Breast epithelium (tissue), 4 donors: Measurements from ENCODE around the gene SOX8. TPM values are rescaled to one million over a fixed set of nuclear protein-coding genes. Genes with fewer than 3 reads are reported as not detected.

Source experiments
- DNase-seq, 2 donors: peaks; one replicate each; pipeline ENCODE4 v3.0.0-alpha.2; 2019; ENCODE audit warnings: low spot score in 2 of 2
- H3K27ac ChIP-seq, 2 donors: fragments of 200-600 bp; sonication (generic) in 1 of 2; one replicate each; pipeline ENCODE4 v1.5.1; 2016 to 2019; ENCODE audit warnings: mild to moderate bottlenecking in 1 of 2
- H3K27me3 ChIP-seq, 2 donors: fragments of 200-600 bp; sonication (generic) in 1 of 2; one replicate each; pipeline versions ENCODE4 v1.5.1 to v1.6.0; 2017 to 2019; ENCODE audit warnings: control low read depth in 1 of 2, mild to moderate bottlenecking in 1 of 2
- H3K36me3 ChIP-seq: fragments of 200-600 bp; one replicate; pipeline ENCODE4 v1.5.1; 2019
- H3K4me1 ChIP-seq, 2 donors: fragments of 200-600 bp; sonication (generic); one replicate each; pipeline ENCODE4 v1.5.1; 2016 to 2019; ENCODE audit warnings: control low read depth in 1 of 2
- H3K4me3 ChIP-seq, 3 donors: fragments of 200-600 bp; sonication (generic); 1 replicate in 2 of 3; 2 replicates in 1 of 3; pipeline ENCODE4 v1.5.1; 2016 to 2019; ENCODE audit warnings: mild to moderate bottlenecking in 3 of 3, moderate library complexity in 2 of 3
- H3K9me3 ChIP-seq, 2 donors: fragments of 200-600 bp; sonication (generic) in 1 of 2; one replicate each; pipeline ENCODE4 v1.5.1; 2016 to 2019; ENCODE audit warnings: control low read depth in 1 of 2
- POLR2A ChIP-seq: fragments of 450-650 bp; IDR thresholded peaks from one replicate; pipeline ENCODE4 v1.6.1; 2016; ENCODE audit warnings: antibody characterized with exemption, mild to moderate bottlenecking, moderate library complexity
- POLR2AphosphoS5 ChIP-seq, 3 donors: sonication (generic); formaldehyde crosslinking; IDR thresholded peaks; one replicate each; pipeline ENCODE4 v1.6.1; 2017; ENCODE audit warnings: antibody characterized with exemption in 3 of 3
- intact Hi-C: fragments of 100-400 bp; cut with DNase I; formaldehyde crosslinking; loops from one replicate; pipeline ENCODE4 v1.15.1; 2023; ENCODE audit warnings: low total_unique reads
- total RNA-seq, 3 donors: library from RNA; depleted of rRNA; stranded (reverse); fragments of >200 nt; gene quantifications; one replicate each; pipeline ENCODE4 v1.1.0, GENCODE V29; 2016
- TF ChIP-seq, protein P1 (sequence below), 3 donors: fragments of 450-650 bp; IDR thresholded peaks; one replicate each; pipeline ENCODE4 v1.5.1; 2016 to 2017; ENCODE audit warnings: antibody characterized with exemption in 3 of 3, mild to moderate bottlenecking in 3 of 3, moderate library complexity in 3 of 3

SOX8 gene
- total RNA-seq, 3 donors from 2014 or later, result 0.32 to 6.6 (median 1.3) TPM

GRCh38 chr16:964356-965035 lies 17.1 kb upstream of the SOX8 start:
- intact Hi-C loops, result no loop called here
- DNase-seq, result no peak
- H3K27ac ChIP-seq, result no peak overlapping the region

DNA sequence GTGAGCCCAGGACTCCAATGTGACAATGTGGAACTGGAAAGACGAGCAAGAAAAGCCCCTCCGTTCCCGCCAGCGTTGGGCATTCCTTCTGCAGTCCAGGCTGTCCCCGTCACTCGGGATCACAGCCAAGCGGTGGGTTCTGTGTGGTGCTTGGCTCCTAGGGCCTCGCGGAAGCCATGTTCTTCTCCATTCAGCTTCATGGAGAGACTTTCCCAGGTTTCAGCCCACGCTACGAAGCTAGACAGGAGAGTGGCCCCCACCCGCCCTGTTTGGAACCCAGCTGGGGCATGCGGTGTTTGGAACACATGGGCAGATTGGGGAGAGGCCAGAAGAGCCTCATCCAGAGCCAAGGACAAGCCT lies 16.6 kb upstream of the SOX8 start:
- Histone ChIP-seq H3K27ac (no peak overlapping the region), H3K4me1 (peaks cover 5 to 8% of the 10 kb centered on the region in 2 donors), H3K27me3 (no peaks in the 10 kb centered on the region), H3K36me3 (no peaks in the 10 kb centered on the region), H3K4me3 (no peak overlapping the region), H3K9me3 (no peaks in the 10 kb centered on the region)
- no peak for DNase-seq
- intact Hi-C loops, result no loop called here
- TF ChIP-seq, protein P1, sequence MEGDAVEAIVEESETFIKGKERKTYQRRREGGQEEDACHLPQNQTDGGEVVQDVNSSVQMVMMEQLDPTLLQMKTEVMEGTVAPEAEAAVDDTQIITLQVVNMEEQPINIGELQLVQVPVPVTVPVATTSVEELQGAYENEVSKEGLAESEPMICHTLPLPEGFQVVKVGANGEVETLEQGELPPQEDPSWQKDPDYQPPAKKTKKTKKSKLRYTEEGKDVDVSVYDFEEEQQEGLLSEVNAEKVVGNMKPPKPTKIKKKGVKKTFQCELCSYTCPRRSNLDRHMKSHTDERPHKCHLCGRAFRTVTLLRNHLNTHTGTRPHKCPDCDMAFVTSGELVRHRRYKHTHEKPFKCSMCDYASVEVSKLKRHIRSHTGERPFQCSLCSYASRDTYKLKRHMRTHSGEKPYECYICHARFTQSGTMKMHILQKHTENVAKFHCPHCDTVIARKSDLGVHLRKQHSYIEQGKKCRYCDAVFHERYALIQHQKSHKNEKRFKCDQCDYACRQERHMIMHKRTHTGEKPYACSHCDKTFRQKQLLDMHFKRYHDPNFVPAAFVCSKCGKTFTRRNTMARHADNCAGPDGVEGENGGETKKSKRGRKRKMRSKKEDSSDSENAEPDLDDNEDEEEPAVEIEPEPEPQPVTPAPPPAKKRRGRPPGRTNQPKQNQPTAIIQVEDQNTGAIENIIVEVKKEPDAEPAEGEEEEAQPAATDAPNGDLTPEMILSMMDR (IDR thresholded peaks at IDR 0.05), result no peak
- TF ChIP-seq POLR2A (no peak), POLR2AphosphoS5 (IDR thresholded peaks at IDR 0.05) (no peak)

More at GRCh38 chr16:964356-965035, 17.1 kb upstream of the SOX8 start:
- Histone ChIP-seq H3K9me3 (no peaks in the 10 kb centered on the region), H3K4me1 (peaks cover 2 to 4% of the 10 kb centered on the region in 2 donors), H3K4me3 (no peak overlapping the region), H3K36me3 (no peaks in the 10 kb centered on the region), H3K27me3 (no peaks in the 10 kb centered on the region)
- TF ChIP-seq, protein P1 (IDR thresholded peaks at IDR 0.05), result no peak
- TF ChIP-seq POLR2AphosphoS5 (IDR thresholded peaks at IDR 0.05) (no peak), POLR2A (no peak)

DNA sequence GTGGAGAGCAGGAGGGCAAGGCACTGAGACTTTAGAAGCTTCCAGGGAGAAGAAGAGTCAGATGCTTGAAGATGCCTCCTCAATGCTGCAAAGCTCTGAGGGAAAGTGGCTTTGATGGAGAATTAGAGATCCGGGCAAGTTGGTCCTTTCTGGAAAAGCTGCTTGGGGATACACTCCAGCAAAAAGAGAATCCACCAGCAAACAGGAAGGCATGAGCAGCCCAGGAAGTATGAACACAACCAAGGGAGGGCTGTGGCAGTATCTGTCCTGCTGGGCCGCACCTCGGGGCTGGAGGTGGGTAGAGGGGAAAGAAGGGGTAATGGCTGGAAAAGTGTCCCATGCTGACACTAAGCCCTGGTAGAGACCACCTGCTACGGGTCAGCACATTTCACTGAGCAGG lies 16.1 kb upstream of the SOX8 start:
- Histone ChIP-seq H3K4me3 (no peak overlapping the region), H3K4me1 (peaks cover 5 to 8% of the 10 kb centered on the region in 2 donors), H3K27ac (no peak overlapping the region), H3K36me3 (no peaks in the 10 kb centered on the region), H3K27me3 (no peaks in the 10 kb centered on the region), H3K9me3 (no peaks in the 10 kb centered on the region)
- no peak for DNase-seq
- intact Hi-C loops, result no loop called here
- TF ChIP-seq POLR2AphosphoS5 (IDR thresholded peaks at IDR 0.05) (no peak), POLR2A (no peak)
- TF ChIP-seq, protein P1 (IDR thresholded peaks at IDR 0.05), result no peak

- Histone ChIP-seq H3K27me3 (no peaks in the 10 kb centered on the region), H3K36me3 (no peaks in the 10 kb centered on the region), H3K4me3 (no peak overlapping the region), H3K27ac (no peak overlapping the region), H3K9me3 (no peaks in the 10 kb centered on the region), H3K4me1 (peaks cover 5 to 8% of the 10 kb centered on the region in 2 donors)
- no peak for DNase-seq
- intact Hi-C loops, result no loop called here
- TF ChIP-seq, protein P1 (IDR thresholded peaks at IDR 0.05), result no peak
- TF ChIP-seq POLR2A (no peak), POLR2AphosphoS5 (IDR thresholded peaks at IDR 0.05) (no peak)
These were observed 15.5 kb upstream of the SOX8 start for GRCh38 chr16:966035-966434.

DNA sequence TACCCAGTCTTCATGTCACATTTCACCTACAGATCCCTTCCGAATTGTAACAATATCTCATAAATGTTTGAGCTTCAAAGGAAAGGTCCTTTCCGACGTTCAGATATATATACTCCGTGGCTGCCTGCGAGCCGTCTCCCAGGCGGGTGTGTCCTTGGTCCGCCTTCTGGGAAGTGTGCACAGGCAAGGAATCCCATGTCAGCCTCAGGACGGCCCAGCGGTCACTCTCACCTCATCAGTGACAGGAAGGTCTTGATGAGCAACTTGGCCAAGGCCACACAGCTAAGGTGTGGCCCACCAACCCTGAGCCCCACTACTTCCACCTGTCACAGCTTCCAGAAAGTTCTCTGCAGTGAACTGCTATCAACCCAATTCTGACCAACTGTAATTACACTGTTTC lies 15.1 kb upstream of the SOX8 start:
- H3K4me1 ChIP-seq, result peaks cover 5 to 8% of the 10 kb centered on the region in 2 donors
- no peaks in the 10 kb centered on the region for H3K9me3 ChIP-seq
- intact Hi-C loops, result no loop called here
- H3K27ac ChIP-seq, result no peak overlapping the region
- H3K36me3 ChIP-seq, result no peaks in the 10 kb centered on the region
- TF ChIP-seq POLR2AphosphoS5 (IDR thresholded peaks at IDR 0.05) (no peak), POLR2A (no peak)
- TF ChIP-seq, protein P1 (IDR thresholded peaks at IDR 0.05), result no peak
- H3K27me3 ChIP-seq, result no peaks in the 10 kb centered on the region
- no peak for DNase-seq
- no peak overlapping the region for H3K4me3 ChIP-seq
